NK-92 (cell line): Measurements from ENCODE around the gene TRAF1.

Experiments
- DNase-seq: peaks from one replicate; lab custom pipeline; 2025; ENCODE audit not compliant: unreplicated experiment; lab: John Stamatoyannopoulos, UW

Gene TRAF1

GRCh38 chr9:120924698-120925534, 1.7 kb downstream of the TRAF1 start:
- no peak for DNase-seq

- no peak for DNase-seq
Observed at GRCh38 chr9:120923620-120924328, 2.8 kb downstream of the TRAF1 start.

- no peak for DNase-seq
Observed at GRCh38 chr9:120922404-120923195, 4.0 kb downstream of the TRAF1 start.

GRCh38 chr9:120921661-120922181, 4.9 kb downstream of the TRAF1 start:
- DNase-seq: no peak

- no peak for DNase-seq
Observed at GRCh38 chr9:120920806-120921178, 5.8 kb downstream of the TRAF1 start.

- no peak for DNase-seq
Observed at GRCh38 chr9:120919843-120920805, 6.5 kb downstream of the TRAF1 start.

GRCh38 chr9:120918931-120919842, 7.4 kb downstream of the TRAF1 start:
- no peak for DNase-seq

GRCh38 chr9:120917929-120918762, 8.4 kb downstream of the TRAF1 start:
- DNase-seq: no peak

GRCh38 chr9:120916991-120917880, 9.4 kb downstream of the TRAF1 start:
- DNase-seq: no peak

GRCh38 chr9:120916588-120916987, 10.0 kb downstream of the TRAF1 start:
- no peak for DNase-seq

- DNase-seq: no peak
Observed at GRCh38 chr9:120915854-120916470, 10.6 kb downstream of the TRAF1 start.

GRCh38 chr9:120914953-120915352, 11.6 kb downstream of the TRAF1 start:
- no peak for DNase-seq

- DNase-seq: no peak
Observed at GRCh38 chr9:120914396-120914795, 12.2 kb downstream of the TRAF1 start.

GRCh38 chr9:120913647-120914264, 12.8 kb downstream of the TRAF1 start:
- DNase-seq: no peak

GRCh38 chr9:120912958-120913646, 13.5 kb downstream of the TRAF1 start:
- no peak for DNase-seq

GRCh38 chr9:120911295-120911837, 15.2 kb downstream of the TRAF1 start:
- DNase-seq: no peak
